ENCODE results near the gene FGGY.

FGGY gene

DNA sequence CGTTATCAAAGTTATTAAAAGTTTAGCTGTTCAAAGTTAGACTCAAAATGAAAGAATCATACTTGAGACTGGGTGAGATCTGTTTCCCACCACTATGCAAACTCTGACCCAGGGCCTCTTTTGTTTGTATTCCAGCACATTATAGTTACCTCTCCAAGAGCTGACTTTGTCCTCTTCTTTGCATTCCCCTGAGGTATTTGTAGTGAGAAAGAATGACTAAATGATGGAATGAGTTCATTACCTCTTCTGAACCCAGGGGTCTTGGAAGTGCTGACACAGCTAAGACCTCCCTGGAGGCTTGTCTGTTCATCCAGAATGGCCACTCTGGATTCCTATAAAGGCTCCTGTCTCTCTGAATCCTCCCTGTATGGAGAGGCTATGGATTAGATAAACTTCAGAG lies 62.4 kb downstream of the FGGY start:
- no peak overlapping the region for H3K4me3 ChIP-seq (ENCODE audit: control insufficient read depth, low read depth, low read length)
- TF ChIP-seq, protein P1, sequence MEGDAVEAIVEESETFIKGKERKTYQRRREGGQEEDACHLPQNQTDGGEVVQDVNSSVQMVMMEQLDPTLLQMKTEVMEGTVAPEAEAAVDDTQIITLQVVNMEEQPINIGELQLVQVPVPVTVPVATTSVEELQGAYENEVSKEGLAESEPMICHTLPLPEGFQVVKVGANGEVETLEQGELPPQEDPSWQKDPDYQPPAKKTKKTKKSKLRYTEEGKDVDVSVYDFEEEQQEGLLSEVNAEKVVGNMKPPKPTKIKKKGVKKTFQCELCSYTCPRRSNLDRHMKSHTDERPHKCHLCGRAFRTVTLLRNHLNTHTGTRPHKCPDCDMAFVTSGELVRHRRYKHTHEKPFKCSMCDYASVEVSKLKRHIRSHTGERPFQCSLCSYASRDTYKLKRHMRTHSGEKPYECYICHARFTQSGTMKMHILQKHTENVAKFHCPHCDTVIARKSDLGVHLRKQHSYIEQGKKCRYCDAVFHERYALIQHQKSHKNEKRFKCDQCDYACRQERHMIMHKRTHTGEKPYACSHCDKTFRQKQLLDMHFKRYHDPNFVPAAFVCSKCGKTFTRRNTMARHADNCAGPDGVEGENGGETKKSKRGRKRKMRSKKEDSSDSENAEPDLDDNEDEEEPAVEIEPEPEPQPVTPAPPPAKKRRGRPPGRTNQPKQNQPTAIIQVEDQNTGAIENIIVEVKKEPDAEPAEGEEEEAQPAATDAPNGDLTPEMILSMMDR (IDR thresholded peaks at IDR 0.05; ENCODE audit: control insufficient read depth, insufficient read depth, low read depth, low read length, missing control alignments), result no peak
- DNase-seq (ENCODE audit: low read depth), result no peak

DNA sequence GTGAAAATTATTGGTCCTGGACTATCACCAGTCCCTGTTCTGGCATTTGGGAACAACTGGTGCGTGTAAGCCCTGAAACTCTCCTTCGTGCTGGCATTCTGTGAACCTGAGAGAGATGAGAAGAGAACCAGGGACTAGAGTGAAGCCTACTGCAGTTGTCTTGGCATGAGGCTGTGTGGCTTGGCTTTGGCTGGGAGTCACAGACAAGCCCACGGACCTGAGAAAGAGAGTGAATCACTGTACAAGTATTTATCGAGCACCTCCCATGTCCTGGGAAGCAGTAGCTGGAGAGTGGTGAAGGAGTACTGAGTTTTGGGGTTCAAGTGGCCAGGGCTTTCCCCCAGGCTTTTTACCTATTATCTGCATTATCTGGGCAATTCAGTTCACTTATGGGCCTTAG lies 63.3 kb downstream of the FGGY start:
- TF ChIP-seq, protein P1 (IDR thresholded peaks at IDR 0.05; ENCODE audit: control insufficient read depth, insufficient read depth, low read depth, low read length, missing control alignments), result no peak
- no peak overlapping the region for H3K4me3 ChIP-seq (ENCODE audit: control insufficient read depth, low read depth, low read length)
- peak; percentile 55 for DNase-seq (ENCODE audit: low read depth)

DNA sequence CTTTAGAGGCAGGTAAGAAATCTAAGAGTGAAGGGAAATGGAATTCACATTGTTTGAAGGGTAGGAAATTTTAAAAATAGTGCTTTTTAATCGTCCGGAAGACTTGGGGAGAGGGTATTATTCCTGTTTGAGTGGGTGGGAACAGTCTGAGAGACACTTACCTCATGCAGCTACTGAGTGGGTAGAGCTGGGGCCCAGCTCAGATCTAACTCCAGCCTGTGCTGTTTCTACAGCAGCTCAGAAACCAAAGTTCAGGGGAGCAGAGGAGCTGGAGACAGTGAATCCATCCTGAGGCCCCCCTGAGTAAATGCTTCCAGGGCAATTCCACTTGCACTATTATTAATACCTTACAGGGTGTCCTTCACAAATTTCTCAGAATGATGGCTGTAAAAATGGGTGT lies 63.8 kb downstream of the FGGY start:
- DNase-seq (ENCODE audit: low read depth), result no peak
- no peak overlapping the region for H3K4me3 ChIP-seq (ENCODE audit: control insufficient read depth, low read depth, low read length)
- TF ChIP-seq, protein P1 (IDR thresholded peaks at IDR 0.05; ENCODE audit: control insufficient read depth, insufficient read depth, low read depth, low read length, missing control alignments), result no peak

DNA sequence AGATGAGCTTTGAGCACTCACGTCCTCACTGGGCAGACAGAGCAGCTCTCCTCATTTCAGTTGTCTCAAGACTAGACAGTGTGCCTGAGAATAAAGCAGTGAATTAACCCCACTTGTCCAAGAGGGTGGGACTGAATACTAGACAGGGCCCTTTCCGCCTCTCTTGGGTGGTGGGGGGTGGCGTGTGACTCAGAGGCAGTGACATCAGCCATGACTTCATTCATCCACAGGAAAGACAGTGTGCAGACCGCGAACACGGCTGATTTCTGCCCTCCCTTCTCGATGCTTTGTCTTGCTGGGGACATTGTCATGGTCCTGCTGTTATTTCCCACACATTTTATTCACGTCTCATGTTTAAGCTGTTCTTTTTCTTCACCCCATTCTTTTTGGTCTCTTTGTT lies 64.9 kb downstream of the FGGY start:
- DNase-seq (ENCODE audit: low read depth), result no peak
- TF ChIP-seq, protein P1 (IDR thresholded peaks at IDR 0.05; ENCODE audit: control insufficient read depth, insufficient read depth, low read depth, low read length, missing control alignments), result no peak
- H3K4me3 ChIP-seq (ENCODE audit: control insufficient read depth, low read depth, low read length), result no peak overlapping the region

DNA sequence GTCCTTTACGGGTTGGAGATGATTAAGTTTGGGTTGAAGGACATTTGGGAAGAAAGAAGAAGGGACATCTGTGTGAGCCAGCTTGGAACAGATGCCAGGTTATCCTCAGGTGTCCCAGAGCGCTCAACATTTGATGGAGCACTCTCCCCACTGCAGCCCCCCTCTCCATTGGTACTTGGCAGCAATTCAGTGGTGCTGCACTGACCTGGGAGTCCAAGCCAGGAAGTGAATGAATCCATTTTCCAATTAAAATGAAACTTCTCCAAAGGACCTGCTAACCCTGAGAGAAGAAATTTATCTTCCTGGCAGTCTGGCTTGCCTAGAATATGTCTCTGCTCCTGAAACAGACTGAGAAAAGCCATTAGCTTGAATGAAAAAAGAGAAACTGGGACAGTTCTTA lies 67.1 kb downstream of the FGGY start:
- DNase-seq (ENCODE audit: low read depth), result no peak
- no peak overlapping the region for H3K4me3 ChIP-seq (ENCODE audit: control insufficient read depth, low read depth, low read length)
- TF ChIP-seq, protein P1 (IDR thresholded peaks at IDR 0.05; ENCODE audit: control insufficient read depth, insufficient read depth, low read depth, low read length, missing control alignments), result no peak

DNA sequence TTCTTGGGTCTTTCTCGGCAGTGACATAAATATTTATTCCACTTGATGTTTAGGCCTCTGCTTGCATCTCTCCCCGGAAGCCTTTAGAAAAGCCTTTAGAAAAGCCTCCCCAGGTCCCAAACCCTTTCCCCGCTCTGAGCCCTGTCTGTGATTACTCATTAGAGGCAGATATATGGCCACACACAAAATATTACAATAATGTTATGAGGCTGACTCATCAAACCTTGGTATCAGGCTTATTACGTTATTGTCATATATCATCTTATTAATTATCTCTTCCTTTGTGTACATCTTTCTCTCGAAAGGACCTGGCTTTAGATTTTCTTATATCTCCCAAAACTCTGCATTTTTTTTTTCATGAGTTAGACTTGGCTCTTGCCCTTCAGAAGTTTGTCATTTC lies 69.5 kb downstream of the FGGY start:
- no peak overlapping the region for H3K4me3 ChIP-seq (ENCODE audit: control insufficient read depth, low read depth, low read length)
- no peak for DNase-seq (ENCODE audit: low read depth)
- TF ChIP-seq, protein P1 (IDR thresholded peaks at IDR 0.05; ENCODE audit: control insufficient read depth, insufficient read depth, low read depth, low read length, missing control alignments), result no peak
